ENCODE data around the gene YTHDF2. TPM values are rescaled to one million over a fixed set of nuclear protein-coding genes. Genes with fewer than 3 reads are reported as not detected.
"Not testable (repeated sequence)": the region's sequence is repeated elsewhere in the genome, so short reads cannot be mapped to it uniquely, and the experiment has no call there.

Gene YTHDF2
- total and polyA plus RNA-seq, 2 donors: 33.6 to 54.9 TPM

DNA sequence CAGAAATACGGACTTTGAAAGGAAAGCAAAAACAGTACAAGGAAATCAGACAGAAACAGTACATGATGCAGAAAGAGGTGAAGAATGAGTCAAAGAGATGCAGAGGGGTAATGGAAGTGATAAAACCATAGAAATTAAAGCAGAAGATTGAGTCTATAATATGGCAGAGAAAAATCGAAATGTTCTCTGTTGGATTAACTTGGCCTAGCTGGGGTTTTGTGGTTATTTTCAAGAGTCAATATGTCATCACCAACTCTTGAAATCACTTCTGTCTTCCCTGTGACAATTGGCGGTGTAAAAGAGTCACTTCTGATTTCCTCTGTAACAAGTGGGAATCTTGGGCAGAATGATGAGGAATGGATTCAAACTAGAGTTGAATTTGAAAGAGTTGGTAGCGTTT, 7.4 kb downstream of the YTHDF2 start:
- Histone ChIP-seq H3K36me3 (ENCODE audit: insufficient read depth) (peaks cover 5% of the 10 kb centered on the region), H3K27ac (ENCODE audit: low read depth) (no peak overlapping the region), H3K4me3 (ENCODE audit: low read depth, low read length) (no peak overlapping the region), H3K4me1 (ENCODE audit: insufficient read depth) (no peaks in the 10 kb centered on the region)
- 65% methylated on average over 4 of the region's 4 CpGs for WGBS
- DNase-seq (ENCODE audit: extremely low spot score): no peak

DNA sequence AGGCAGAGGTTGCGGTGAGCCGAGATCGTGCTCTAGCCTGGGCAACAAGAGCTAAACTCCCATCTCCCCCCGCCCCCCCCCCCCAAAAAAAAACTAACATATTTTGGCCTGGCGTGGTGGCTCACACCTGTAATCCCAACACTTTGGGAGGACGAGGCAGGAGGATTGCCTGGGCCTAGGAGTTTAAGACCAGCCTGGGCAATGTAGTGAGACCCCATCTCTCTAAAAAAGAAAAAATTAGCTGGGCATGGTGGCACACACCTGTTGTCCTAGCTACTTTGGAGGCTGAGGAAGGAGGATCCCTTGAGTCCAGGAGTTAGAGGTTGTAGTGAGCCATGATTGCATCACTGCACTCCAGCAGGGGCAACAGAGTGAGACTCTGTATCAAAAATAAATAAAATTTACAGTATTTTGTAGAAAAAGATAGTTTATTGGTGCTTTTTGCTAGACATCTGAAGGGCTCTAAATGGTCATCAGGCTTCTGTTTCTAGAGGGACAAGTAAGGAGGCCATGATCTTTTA, 9.0 kb downstream of the YTHDF2 start:
- Histone ChIP-seq H3K27ac (ENCODE audit: low read depth) (no peak overlapping the region), H3K36me3 (ENCODE audit: insufficient read depth) (peaks cover 5% of the 10 kb centered on the region), H3K4me3 (ENCODE audit: low read depth, low read length) (no peak overlapping the region), H3K4me1 (ENCODE audit: insufficient read depth) (peaks cover under 1% of the 10 kb centered on the region)
- no peak for DNase-seq (ENCODE audit: extremely low spot score)
- WGBS: 98% methylated on average over 6 of the region's 6 CpGs

DNA sequence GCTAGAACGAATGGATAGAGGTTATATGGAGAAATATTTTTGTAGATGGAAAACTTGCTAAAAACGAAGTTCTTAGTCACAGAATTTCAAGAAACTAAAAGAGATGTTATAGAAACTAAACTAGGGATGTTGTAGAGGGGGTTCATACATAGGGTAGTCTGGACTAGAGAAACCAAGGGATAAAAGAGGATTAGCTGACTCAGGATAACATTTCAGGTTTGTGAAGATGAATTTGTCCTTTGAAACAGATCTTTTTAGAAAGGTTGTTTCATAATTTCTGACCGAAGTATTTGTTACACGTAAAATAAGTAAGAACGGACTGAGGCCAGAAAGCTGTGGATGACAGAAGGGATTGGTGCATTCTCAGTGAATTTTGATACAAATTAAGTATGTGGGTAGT, 13.6 kb downstream of the YTHDF2 start:
- WGBS: 84% methylated on average over 5 of the region's 5 CpGs
- DNase-seq (ENCODE audit: extremely low spot score): no peak
- no peak overlapping the region for H3K4me3 ChIP-seq (ENCODE audit: low read depth, low read length)
- H3K4me1 ChIP-seq (ENCODE audit: insufficient read depth): peaks cover 2% of the 10 kb centered on the region
- H3K36me3 ChIP-seq (ENCODE audit: insufficient read depth): peaks cover under 1% of the 10 kb centered on the region
- H3K27ac ChIP-seq (ENCODE audit: low read depth): no peak overlapping the region

DNA sequence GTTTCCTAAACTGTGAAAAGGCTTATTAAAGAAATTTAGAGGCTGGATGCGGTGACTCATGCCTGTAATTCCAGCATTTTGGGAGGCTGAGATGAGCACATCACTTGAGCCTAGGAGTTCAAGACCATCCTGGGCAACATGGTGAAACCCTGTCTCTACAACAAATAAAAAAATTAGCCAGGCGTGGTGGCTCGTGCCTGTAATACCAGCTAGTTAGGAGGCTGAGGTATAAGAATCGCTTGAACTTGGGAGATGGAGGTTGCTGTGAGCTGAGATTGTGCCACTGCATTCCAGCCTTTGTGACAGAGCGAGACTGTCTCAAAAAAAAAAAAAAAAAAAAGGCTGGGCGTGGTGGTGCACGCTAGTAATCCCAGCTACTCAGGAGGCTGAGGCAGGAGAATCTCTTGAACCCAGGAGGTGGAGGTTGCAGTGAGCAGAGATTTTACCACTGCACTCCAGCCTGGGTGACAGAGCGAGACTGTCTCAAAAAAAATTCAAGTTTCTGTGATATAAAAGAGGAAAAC, 14.1 kb downstream of the YTHDF2 start:
- 77% methylated on average over 8 of the region's 8 CpGs for WGBS
- H3K36me3 ChIP-seq (ENCODE audit: insufficient read depth); H3K27ac ChIP-seq (ENCODE audit: low read depth); DNase-seq (ENCODE audit: extremely low spot score); H3K4me1 ChIP-seq (ENCODE audit: insufficient read depth); H3K4me3 ChIP-seq (ENCODE audit: low read depth, low read length): not testable (repeated sequence)

DNA sequence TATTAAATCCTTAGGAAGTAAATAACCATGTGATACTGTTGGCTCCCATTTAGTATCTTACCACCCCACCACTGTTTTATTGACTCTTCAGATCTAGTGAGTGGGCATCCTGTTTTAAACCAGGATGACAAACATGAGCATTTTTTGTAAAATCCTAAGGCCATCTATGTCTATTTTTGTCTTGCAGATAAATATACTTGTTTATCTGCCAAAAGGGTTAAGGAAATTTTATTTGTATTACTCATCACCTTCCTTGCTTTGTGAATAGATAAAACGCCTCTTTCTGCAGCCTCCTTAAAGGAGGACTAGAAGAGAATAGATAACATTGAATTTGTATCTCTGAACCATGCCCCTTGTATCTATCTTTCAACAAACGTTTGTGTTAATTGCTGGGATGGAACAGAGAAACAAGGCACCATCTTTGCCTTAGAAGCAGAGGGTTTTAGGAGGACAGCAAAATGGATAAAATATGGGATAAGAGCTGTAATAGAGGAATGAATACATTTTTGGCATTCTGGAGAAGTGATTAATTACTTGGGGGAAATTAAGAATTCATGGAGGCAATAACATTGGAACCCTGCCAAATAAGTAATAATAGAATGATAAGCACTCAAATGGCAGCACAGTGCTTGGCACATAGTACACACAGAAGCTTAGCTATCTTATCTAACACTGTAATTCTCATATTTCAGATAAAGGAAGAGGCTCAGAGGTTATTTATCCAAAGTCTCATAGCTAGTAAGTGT, 14.7 kb downstream of the YTHDF2 start:
- H3K4me3 ChIP-seq (ENCODE audit: low read depth, low read length): no peak overlapping the region
- no peak for DNase-seq (ENCODE audit: extremely low spot score)
- no peaks in the 10 kb centered on the region for H3K36me3 ChIP-seq (ENCODE audit: insufficient read depth)
- H3K4me1 ChIP-seq (ENCODE audit: insufficient read depth): peaks cover 2% of the 10 kb centered on the region
- 6% methylated on average over 2 of the region's 2 CpGs for WGBS
- peak overlapping the region; percentile 2 for H3K27ac ChIP-seq (ENCODE audit: low read depth)

DNA sequence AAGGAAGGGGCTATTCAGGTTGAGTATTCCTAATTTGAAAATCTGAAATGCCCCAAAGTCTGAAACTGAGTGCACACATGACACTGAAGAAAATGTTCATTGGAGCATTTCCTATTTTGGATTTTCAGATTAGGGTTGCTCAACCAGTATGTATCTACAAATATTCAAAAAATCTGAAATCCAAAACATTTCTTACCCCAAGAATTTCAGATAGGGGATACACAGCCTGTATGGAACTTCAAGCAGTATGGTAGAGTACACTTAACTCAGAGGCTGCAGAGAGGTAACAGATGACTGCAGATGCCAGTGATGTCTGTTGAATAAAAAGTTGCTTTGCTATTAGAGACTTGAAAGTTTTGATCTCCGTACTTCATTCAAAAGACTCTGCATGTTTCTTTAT, 19.0 kb downstream of the YTHDF2 start:
- H3K36me3 ChIP-seq (ENCODE audit: insufficient read depth): peaks cover 4% of the 10 kb centered on the region
- no peak for DNase-seq (ENCODE audit: extremely low spot score)
- no peak overlapping the region for H3K27ac ChIP-seq (ENCODE audit: low read depth)
- H3K4me1 ChIP-seq (ENCODE audit: insufficient read depth): peaks cover 1% of the 10 kb centered on the region
- no peak overlapping the region for H3K4me3 ChIP-seq (ENCODE audit: low read depth, low read length)
- 45% methylated on average over 1 of the region's 1 CpG for WGBS

DNA sequence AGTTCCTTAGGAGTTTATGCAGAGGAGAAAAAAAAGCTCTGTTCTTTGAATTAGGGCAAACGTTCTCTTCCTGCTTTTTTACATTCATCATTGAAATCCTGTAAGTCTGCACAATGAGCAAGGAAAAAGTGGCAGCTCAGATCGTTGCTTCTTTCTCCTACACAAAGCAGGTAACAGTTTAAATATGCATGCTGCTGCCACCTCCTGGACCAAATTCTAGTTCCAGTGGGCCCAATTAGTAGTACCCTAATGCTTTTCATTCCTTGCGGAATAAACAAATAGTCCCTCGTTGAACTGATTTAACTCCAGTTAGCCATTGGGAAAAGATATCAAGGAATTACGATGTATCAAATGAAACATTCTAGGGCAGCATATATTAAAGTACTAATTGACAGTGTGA, 20.1 kb downstream of the YTHDF2 start:
- Histone ChIP-seq H3K27ac (ENCODE audit: low read depth) (no peak overlapping the region), H3K36me3 (ENCODE audit: insufficient read depth) (peaks cover 4% of the 10 kb centered on the region), H3K4me3 (ENCODE audit: low read depth, low read length) (no peak overlapping the region), H3K4me1 (ENCODE audit: insufficient read depth) (no peaks in the 10 kb centered on the region)
- no peak for DNase-seq (ENCODE audit: extremely low spot score)
- WGBS: 40% methylated on average over 5 of the region's 5 CpGs

DNA sequence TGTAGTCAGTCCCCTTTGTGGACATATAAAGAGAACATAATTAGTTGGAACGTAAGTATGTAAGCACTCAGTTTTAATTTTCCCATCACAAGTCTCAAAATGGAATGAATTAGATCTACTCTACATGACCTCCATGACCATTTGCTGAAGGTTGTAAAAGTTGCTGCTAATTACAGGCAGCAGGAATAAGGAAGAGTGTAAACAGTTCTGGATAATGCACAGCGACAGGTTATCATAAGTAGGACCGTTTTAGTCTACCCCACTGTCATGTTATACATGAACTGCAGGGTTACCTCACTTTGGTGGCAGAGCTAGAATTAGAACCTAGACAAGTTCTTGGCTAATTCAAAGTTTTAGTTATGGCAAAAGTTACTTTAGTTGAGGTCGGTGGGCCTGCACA, 21.7 kb downstream of the YTHDF2 start:
- H3K36me3 ChIP-seq (ENCODE audit: insufficient read depth): peaks cover 4% of the 10 kb centered on the region
- WGBS: 81% methylated on average over 4 of the region's 4 CpGs
- DNase-seq (ENCODE audit: extremely low spot score): no peak
- no peak overlapping the region for H3K4me3 ChIP-seq (ENCODE audit: low read depth, low read length)
- H3K27ac ChIP-seq (ENCODE audit: low read depth): no peak overlapping the region
- H3K4me1 ChIP-seq (ENCODE audit: insufficient read depth): no peaks in the 10 kb centered on the region

DNA sequence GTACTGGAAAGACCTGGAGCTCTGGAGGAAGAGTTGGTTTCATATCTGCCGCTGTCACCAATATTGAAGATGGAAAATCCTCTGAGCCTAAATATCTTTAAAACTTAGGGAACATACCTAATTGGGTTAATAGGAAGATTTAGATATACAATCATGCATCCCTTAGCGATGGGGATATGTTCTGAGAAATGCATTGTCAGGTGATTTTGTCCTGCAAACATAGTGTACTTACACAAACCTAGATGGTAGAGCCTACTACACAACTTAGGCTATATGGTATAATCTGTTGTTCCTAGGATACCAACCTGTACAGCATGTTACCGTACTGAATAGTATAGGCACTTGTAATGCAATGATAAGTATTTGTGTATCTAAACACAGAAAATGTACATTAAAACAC, 22.5 kb downstream of the YTHDF2 start:
- Histone ChIP-seq H3K4me3 (ENCODE audit: low read depth, low read length) (no peak overlapping the region), H3K4me1 (ENCODE audit: insufficient read depth) (no peaks in the 10 kb centered on the region), H3K27ac (ENCODE audit: low read depth) (no peak overlapping the region), H3K36me3 (ENCODE audit: insufficient read depth) (peaks cover 4% of the 10 kb centered on the region)
- WGBS: 98% methylated on average over 3 of the region's 3 CpGs
- DNase-seq (ENCODE audit: extremely low spot score): no peak

DNA sequence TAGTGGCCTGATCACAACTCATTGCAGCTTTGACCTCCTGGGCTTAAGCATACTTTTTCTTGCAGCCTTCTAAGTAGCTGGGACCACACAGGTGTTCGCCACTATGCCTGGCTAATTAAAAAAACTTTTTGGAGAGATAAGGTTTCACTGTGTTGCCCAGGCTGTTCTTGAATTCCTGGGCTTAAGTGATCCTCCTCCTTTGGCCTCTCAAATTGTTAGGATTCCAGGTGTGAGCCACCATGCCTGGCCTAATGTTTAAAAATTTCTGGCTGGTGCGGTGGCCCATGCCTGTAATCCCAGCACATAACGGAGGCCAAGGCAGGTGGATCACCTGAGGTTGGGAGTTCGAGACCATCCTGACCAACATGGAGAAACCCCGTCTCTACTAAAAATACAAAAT, 24.4 kb downstream of the YTHDF2 start:
- WGBS: 97% methylated on average over 5 of the region's 5 CpGs
- peaks cover 4% of the 10 kb centered on the region for H3K36me3 ChIP-seq (ENCODE audit: insufficient read depth)
- H3K4me1 ChIP-seq (ENCODE audit: insufficient read depth): no peaks in the 10 kb centered on the region
- H3K27ac ChIP-seq (ENCODE audit: low read depth): no peak overlapping the region
- DNase-seq (ENCODE audit: extremely low spot score): no peak
- H3K4me3 ChIP-seq (ENCODE audit: low read depth, low read length): no peak overlapping the region

DNA sequence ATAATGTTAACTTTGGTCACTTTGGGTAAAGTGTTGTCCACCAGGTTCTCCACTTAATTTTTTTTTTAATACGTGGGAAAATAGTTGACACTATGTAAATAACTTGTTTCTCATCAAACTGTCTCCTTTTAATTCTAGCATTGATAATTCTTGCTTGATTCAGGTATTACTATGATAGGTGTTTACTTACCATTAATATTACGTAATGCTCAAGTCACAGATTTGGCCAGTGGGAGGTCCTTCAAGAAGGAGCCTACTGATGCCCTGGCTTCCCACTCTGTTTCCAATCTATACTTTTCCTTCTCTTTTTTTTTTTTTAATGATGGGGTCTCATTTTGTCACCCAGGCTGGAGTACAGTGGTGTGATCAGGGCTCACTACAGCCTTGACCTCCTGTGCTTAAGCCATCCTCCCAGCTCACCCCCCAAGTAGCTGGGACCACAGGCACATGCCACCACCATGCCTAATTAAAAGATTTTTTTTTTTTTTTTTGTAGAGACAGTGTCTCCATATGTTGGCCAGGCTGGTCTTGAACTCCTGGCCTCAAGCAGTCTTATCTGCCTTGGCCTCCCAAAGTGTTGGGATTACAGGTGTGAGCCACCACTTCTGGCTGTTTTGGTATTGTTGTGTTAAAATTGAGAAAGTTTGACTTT, 29.9 kb downstream of the YTHDF2 start:
- DNase-seq (ENCODE audit: extremely low spot score): no peak
- H3K27ac ChIP-seq (ENCODE audit: low read depth): no peak overlapping the region
- WGBS: 96% methylated on average over 2 of the region's 2 CpGs
- H3K4me1 ChIP-seq (ENCODE audit: insufficient read depth): no peaks in the 10 kb centered on the region
- H3K36me3 ChIP-seq (ENCODE audit: insufficient read depth): peaks cover 2% of the 10 kb centered on the region
- H3K4me3 ChIP-seq (ENCODE audit: low read depth, low read length): no peak overlapping the region

DNA sequence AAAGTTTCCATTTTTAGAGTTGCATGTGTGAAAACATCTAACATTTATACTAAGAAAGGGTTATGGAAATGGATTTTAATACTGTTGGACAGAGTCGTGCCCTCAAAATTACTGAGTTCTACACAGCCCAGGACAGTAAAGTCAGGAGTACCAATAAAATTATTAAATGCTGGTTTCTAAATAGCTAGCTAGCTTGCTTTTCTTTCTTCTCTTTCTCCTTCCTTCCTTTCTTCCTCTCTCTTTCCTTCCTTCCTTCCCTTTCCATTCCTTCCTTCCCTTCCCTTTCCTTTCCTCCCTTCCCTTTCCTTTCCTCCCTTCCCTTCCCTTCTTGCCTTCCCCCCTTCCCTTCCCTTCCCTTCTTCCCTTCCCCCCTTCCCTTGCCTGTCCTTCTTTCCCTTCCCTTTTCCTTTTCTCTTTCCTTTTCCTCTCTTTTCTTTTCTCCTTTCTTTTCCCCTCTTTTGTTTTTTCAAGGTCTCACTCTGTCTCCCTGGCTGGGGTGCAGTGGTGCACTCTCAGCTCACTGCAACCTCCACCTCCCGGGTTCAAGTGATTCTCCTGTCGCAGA, 33.9 kb downstream of the YTHDF2 start:
- Histone ChIP-seq H3K36me3 (ENCODE audit: insufficient read depth) (peaks cover 2% of the 10 kb centered on the region), H3K27ac (ENCODE audit: low read depth) (no peak overlapping the region), H3K4me1 (ENCODE audit: insufficient read depth) (no peaks in the 10 kb centered on the region), H3K4me3 (ENCODE audit: low read depth, low read length) (no peak overlapping the region)
- 92% methylated on average over 3 of the region's 3 CpGs for WGBS
- no peak for DNase-seq (ENCODE audit: extremely low spot score)

DNA sequence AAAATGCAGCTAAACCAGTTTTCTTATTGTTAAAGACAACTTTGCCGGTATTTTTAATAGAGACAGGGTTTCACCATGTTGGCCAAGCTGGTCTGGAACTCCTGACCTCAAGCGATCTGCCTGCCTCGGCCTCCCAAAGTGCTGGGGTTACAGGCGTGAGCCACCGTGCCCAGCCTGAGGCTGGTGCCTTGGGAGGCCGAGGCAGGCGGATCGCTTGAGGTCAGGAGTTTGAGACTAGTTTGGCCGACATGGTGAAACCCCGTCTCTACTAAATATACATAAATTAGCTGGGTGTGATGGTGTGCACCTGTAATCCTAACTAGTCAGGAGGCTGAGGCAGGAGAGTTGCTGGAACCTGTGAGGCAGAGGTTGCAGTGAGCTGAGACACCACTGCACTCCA, 35.2 kb downstream of the YTHDF2 start:
- H3K4me3 ChIP-seq (ENCODE audit: low read depth, low read length); H3K36me3 ChIP-seq (ENCODE audit: insufficient read depth); H3K27ac ChIP-seq (ENCODE audit: low read depth); DNase-seq (ENCODE audit: extremely low spot score); H3K4me1 ChIP-seq (ENCODE audit: insufficient read depth): not testable (repeated sequence)
- WGBS: 91% methylated on average over 10 of the region's 10 CpGs

DNA sequence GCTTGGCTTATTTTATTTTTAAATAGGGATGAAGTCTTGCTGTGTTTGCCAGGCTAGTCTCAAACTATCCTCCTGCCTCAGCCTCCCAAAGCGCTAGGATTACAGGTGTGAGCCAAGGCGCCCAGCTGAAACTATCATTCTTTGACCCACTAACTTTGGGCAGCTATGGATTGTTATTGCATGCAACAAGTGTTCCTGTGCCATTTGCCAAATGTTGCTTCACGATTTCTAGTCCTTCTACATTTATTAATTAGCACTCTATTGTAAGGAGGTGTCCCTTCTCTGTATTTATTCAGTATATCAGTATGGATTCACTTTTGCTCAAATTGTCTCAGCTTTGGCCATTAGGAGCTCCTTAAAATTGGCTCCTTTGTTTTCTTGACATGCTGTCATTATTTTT, 36.4 kb downstream of the YTHDF2 start:
- WGBS: 92% methylated on average over 3 of the region's 3 CpGs
- Histone ChIP-seq H3K36me3 (ENCODE audit: insufficient read depth) (peaks cover 2% of the 10 kb centered on the region), H3K4me3 (ENCODE audit: low read depth, low read length) (no peak overlapping the region), H3K4me1 (ENCODE audit: insufficient read depth) (no peaks in the 10 kb centered on the region), H3K27ac (ENCODE audit: low read depth) (no peak overlapping the region)
- DNase-seq (ENCODE audit: extremely low spot score): no peak

Measured in urinary bladder (tissue), 4 donors.